ENCODE data around the gene NSG2.

The NSG2 gene

DNA sequence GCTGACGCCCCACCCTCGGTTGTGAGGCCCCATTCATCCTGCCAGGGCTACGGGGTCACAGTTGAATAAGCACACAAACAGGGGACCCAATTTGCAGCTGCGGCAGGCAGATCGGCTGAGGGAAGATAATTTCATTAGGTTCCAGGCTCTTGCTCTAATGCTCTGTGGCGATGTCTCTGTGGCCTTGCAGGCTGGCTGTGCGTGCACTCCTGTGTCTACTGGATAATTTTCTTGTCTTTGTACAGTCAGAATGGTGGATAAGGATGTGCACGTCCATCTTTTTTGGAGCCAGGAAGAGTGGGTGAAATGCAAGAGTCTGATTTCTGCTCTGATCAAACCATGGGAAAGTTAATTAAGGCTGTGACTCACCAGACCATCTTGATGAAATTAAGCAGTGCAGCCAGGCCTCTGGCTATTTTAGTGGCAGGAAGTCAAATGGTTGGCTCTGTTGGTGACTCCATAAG is 39.2 kb downstream of the NSG2 start:
- no peak for DNase-seq (ENCODE audit: low read depth, low spot score)
- no peak overlapping the region for H3K4me3 ChIP-seq (ENCODE audit: low read depth, low read length)
- TF ChIP-seq, protein P1, sequence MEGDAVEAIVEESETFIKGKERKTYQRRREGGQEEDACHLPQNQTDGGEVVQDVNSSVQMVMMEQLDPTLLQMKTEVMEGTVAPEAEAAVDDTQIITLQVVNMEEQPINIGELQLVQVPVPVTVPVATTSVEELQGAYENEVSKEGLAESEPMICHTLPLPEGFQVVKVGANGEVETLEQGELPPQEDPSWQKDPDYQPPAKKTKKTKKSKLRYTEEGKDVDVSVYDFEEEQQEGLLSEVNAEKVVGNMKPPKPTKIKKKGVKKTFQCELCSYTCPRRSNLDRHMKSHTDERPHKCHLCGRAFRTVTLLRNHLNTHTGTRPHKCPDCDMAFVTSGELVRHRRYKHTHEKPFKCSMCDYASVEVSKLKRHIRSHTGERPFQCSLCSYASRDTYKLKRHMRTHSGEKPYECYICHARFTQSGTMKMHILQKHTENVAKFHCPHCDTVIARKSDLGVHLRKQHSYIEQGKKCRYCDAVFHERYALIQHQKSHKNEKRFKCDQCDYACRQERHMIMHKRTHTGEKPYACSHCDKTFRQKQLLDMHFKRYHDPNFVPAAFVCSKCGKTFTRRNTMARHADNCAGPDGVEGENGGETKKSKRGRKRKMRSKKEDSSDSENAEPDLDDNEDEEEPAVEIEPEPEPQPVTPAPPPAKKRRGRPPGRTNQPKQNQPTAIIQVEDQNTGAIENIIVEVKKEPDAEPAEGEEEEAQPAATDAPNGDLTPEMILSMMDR (IDR thresholded peaks at IDR 0.05; ENCODE audit: low read depth, low read length): no peak
- in situ Hi-C loops (cut with HindIII; ENCODE audit: low sequenced_read_pairs): no loop called here

DNA sequence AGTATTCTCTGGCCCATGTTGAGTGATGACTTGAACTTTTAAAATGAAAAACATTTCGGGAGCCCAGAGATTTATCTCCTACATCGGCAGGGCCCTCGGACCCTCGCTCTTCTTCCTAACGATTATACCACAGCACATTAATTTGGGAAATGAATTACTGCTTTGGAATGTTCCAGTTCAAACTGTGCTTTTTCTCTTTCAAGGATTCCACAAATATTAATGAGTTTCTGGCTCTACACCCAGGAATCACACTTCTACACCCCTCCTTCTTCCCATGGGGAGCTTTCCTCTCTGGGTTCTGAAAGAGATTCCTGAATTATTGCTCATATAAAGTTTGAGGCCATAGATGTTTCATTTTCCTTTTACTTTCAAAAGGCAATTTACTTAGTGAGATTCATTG is 41.2 kb downstream of the NSG2 start:
- TF ChIP-seq, protein P1 (IDR thresholded peaks at IDR 0.05; ENCODE audit: low read depth, low read length): no peak
- no peak overlapping the region for H3K4me3 ChIP-seq (ENCODE audit: low read depth, low read length)
- in situ Hi-C loops (cut with HindIII; ENCODE audit: low sequenced_read_pairs): no loop called here
- no peak for DNase-seq (ENCODE audit: low read depth, low spot score)

DNA sequence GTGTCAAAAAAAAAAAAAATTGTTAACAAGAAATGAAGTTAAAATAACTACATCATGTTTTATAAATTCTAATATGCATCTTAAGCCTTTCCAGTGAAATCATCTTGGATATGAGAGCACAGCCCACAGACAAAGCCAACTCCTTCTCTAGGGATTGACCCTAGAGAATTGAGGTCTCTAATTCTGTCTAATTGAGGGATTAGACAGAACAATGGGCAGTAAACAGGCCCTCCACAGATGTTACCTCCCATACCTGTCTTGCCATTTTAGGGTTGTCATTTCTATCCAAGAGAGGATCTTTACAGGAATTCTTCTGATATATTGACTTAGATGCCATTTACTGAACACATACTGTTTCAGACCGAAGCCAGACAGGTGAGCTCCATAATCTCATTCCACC is 42.3 kb downstream of the NSG2 start:
- no peak overlapping the region for H3K4me3 ChIP-seq (ENCODE audit: low read depth, low read length)
- no peak for DNase-seq (ENCODE audit: low read depth, low spot score)
- in situ Hi-C loops (cut with HindIII; ENCODE audit: low sequenced_read_pairs): no loop called here
- TF ChIP-seq, protein P1 (IDR thresholded peaks at IDR 0.05; ENCODE audit: low read depth, low read length): no peak

DNA sequence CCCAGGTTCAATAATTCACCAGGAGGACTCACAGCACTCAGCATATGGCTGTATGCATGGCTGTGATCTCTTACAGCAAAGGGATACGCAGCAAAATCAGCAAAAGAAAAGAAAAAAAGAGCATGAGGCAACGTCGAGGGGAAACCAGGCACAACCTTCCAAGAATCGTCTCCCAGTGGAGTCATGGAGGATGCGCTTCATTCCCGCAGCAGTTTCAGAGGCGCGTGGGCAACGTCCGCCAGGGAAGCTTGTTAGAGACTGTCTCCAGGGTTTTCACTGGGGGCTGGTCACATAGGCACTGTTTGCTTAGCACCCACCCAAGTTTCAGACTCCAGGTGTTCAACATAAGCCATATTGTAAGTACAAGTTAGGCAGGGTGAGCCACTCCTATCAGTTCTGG is 44.6 kb downstream of the NSG2 start:
- no peak for DNase-seq (ENCODE audit: low read depth, low spot score)
- in situ Hi-C loops (cut with HindIII; ENCODE audit: low sequenced_read_pairs): no loop called here
- H3K4me3 ChIP-seq (ENCODE audit: low read depth, low read length): no peak overlapping the region
- TF ChIP-seq, protein P1 (IDR thresholded peaks at IDR 0.05; ENCODE audit: low read depth, low read length): no peak

DNA sequence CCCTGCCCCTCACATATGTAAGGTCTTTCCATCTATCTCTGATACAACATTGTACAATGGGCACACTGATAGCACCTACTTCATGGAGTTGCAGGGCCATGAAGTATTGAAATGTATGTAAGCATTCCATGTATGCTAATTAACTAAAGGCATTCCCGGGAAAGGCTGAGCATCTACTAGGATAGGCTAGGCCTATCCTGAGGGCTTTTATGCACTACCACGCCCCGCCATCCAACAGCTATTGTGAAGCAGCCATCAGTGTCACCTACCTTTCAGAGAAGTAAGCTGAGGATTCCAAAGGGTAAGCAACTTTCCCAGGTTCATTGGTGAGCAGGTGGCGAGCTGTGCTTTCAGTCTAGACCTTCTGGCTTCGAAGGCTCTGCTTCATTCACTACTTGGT is 47.6 kb downstream of the NSG2 start:
- DNase-seq (ENCODE audit: low read depth, low spot score): no peak
- H3K4me3 ChIP-seq (ENCODE audit: low read depth, low read length): no peak overlapping the region
- TF ChIP-seq, protein P1 (IDR thresholded peaks at IDR 0.05; ENCODE audit: low read depth, low read length): no peak
- in situ Hi-C loops (cut with HindIII; ENCODE audit: low sequenced_read_pairs): no loop called here

DNA sequence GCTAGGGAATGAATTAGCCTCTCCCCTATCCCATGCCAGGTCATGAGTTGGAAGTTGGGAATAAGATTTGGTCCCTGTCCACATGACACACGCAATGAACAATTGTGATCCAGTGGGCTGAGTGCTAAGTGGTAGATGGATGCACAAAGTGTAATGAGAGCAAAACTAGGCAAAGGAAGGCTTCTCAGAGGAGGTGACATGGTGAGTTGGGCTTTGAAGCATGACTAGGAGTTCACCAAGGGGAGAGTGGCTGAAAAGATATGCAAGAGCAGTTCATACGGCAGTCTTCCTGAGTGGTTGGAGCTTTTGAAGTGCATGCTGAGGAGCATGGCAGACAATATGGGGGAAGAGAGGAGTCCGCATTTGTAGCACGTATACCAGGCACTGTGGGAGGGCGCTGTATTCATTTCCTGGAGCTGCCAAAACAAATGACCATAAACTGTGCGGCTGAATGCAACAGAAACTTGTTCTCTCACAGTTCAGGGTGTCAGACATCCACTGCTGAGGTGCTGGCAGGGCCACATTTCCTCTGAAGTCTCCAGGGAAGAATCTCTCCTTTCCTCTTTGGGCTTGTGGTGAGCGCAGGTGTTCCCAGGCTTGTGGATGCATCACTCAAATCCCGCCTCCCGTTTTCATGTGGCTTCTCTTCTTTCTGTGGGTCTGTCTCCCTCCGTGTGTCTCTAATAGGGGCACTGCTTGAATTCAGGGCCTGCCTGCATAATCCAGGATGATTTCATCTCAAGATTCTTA is 49.5 kb downstream of the NSG2 start:
- no peak overlapping the region for H3K4me3 ChIP-seq (ENCODE audit: low read depth, low read length)
- DNase-seq (ENCODE audit: low read depth, low spot score): no peak
- in situ Hi-C loops (cut with HindIII; ENCODE audit: low sequenced_read_pairs): no loop called here
- TF ChIP-seq, protein P1 (IDR thresholded peaks at IDR 0.05; ENCODE audit: low read depth, low read length): no peak

All from astrocyte of the spinal cord (primary cell).